ENCODE measurements around the gene XPO1.
"Not testable (repeated sequence)": the region's sequence is repeated elsewhere in the genome, so short reads cannot be mapped to it uniquely, and the experiment has no call there.

XPO1 gene

GRCh38 chr2:61465045-61465444 is 73.1 kb downstream of the XPO1 start:
- no peak for DNase-seq

GRCh38 chr2:61463769-61464475 is 74.2 kb downstream of the XPO1 start:
- no peak for DNase-seq

DNA sequence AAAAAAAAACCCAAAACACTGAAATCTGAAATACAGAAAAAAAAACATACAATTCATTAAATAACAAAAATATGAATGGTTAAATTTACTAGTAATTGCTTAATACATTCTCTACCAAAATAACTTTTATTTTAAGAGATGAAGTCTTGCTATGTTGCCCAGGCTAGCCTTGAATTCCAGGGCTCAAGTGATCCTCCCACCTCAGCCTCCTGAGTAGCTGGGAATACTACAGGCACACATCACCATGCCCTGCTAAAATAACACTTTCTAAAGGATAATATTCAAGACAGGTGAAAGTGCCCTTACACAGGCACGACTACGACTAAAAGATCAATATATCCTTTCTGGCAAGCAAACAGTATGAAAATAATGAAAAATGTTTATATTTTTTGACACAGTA is 76.8 kb downstream of the XPO1 start:
- no peak for DNase-seq

DNA sequence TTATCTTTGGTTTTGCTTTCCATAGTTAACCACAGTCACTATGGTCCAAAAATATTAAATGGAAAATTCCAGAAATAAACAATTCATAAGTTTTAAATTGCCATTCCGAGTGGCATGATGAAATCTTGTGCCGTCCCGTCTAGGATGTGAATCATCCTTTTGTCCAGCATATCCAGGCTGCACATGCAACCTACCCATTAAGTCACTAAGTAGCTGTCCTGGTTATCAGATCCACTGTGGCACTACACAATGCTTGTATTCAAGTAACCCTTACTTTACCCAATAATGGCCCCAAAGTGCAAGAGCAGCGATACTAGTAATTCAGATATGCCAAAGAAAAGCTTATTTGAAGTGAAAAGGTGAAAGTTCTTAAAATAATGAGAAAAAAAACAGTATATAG is 78.0 kb downstream of the XPO1 start:
- no peak for DNase-seq

DNA sequence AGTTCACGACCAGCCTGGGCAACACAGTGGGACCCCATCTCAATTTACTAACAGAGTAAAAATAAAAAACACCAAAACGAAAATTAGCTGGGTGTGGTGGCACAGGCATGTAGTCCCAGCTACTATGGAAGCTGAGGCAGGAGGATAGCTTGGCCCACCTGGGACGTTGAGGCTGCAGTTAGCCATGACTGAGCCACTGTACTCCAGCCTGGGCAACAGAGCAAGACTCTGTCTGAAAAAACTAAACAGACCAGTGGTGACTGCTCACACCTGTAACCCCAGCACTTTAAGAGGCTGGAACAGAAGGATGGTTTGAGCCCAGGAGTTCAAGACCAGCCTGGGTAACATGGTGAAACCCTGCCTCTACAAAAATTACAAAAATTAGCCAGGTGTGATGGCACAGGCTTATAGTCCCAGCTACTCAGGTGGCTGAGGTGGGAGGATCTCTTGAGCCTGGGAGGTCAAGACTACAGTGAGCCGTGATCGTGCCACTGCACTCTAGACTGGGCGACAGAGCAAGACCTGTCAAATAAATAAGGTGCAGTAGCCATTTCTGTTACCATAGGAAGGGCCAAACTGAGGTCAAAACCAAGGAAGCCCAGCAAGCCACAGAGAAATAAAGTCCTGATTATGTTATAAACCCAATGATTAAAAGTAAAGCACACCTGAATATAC is 81.3 kb downstream of the XPO1 start:
- DNase-seq = no peak

- no peak for DNase-seq
Measured at GRCh38 chr2:61456070-61456745, 81.9 kb downstream of the XPO1 start.

DNA sequence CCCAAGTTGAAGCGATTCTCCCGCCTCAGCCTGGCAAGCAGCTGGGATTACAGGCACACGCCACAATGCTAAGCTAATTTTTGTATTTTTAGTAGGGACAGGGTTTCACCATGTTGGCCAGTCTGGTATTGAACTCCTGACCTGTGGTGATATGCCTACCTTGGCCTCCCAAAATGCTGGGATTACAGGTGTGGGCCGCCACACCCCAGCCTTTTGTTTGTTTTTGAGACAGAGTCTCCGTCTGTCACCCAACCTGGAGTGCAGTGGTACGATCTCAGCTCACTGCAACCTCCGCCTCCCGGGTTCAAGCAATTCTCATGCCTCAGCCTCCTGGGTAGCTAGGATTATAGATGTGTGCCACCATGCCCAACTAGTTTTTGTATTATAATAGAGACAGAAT is 83.2 kb downstream of the XPO1 start:
- DNase-seq = not testable (repeated sequence)

DNA sequence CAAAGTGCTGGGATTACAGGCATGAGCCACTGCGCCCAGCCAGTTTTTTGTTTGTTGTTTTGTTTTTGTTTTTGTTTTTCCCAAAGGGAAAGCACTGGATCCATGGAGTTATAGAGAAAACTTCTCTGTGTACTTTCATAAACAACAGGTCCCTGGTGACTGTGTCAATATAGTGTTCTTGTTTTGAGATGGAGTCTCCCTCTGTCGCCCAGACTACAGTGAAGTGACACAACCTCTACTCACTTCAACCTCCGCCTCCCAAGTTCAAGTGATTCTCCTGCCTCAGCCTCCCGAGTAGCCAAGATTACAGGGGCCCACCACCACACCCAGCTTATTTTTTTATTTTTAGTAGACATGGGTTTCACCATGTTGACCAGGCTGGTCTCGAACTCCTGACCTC is 83.8 kb downstream of the XPO1 start:
- DNase-seq = no peak

DNA sequence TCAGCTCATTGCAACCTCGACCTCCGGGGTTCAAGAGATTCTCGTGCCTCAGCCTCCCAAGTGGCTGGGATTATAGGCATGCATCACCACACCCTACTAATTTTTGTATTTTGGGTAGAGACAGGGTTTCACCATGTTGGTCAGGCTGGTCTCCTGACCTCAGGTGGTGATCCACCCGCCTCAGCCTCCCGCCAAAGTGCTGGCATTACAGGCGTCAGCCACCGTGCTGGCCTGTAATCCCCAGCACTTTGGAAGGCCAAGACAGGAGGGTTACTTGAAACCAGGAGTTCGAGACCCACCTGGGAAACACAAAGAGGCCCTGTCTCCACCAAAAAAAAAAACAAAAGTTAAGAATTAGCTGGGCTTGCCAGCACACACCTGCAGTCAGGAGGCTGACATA is 85.8 kb downstream of the XPO1 start:
- DNase-seq = no peak

- no peak for DNase-seq
Measured at GRCh38 chr2:61451178-61451577, 87.0 kb downstream of the XPO1 start.

DNA sequence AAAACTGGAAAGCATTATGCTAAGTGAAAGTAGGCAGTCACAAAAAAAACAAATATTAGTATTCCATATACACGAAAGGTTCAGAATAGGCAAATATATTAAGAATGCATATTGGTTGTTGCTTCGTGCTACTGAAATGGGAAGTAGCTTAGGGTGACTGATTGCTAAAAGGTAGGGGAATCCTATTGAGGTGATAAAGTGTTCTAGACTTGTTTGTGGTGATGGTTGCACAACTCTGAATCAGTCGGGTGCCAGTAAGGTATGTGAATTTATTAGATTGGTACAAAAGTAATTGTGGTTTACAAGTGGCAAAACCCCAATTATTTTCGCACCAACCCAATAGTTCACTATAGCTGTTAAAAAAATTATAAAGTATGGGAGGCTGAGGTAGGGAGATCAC is 88.0 kb downstream of the XPO1 start:
- peak; percentile 6 for DNase-seq

GRCh38 chr2:61448229-61448628 is 89.9 kb downstream of the XPO1 start:
- no peak for DNase-seq

DNA sequence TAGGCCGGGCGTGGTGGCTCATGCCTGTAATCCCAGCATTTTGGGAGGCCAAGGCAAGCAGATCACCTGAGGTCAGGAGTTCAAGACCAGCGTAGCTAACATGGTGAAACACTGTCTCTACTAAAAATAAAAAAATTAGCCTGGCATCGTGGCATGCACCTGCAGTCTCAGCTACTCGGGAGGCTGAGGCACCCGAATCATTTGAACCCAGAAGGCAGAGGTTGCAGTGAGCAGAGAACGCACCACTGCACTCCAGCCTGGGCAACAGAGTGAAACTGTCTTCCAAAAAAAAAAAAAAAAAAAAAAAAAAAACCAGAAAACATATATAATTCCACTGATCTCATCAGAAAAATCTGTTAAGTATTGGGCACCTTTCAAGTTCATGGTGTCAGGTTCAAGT is 91.2 kb downstream of the XPO1 start:
- DNase-seq = not testable (repeated sequence)

DNA sequence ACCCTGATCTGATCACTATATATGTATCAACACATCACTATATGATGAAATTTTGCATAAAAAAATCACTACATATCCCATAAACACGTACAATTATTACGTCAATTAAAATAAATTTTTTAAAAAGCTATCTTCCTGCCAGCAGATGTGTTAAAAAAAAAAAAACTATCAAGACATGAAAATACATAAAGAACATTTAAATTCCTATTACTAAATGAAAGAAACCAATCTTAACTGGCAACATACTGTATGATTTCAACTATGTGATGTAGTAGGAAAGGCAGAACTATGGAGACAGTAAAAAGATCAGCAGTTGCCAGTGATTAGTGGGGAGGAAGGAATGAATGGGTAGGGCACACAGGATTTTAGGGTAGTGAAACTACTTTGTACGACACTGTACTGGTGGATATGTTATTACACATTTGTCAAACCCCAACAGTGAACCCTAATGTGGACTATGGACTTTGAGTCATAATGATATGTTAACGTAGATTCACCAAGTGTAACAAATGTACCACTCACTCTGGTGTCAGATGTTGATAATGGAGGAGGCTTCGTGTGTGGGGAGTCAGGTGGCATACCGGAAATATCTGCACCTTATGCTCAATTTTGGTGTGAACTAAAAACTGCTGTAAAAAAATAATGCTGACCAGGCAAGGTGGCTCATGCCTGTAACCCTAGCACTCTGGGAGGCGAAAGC is 94.7 kb downstream of the XPO1 start:
- DNase-seq = no peak

GRCh38 chr2:61439241-61440002 is 98.7 kb downstream of the XPO1 start:
- DNase-seq = no peak

- DNase-seq = no peak
Measured at GRCh38 chr2:61438670-61439069, 99.5 kb downstream of the XPO1 start.

- no peak for DNase-seq
Measured at GRCh38 chr2:61437170-61437569, 101.0 kb downstream of the XPO1 start.

DNA sequence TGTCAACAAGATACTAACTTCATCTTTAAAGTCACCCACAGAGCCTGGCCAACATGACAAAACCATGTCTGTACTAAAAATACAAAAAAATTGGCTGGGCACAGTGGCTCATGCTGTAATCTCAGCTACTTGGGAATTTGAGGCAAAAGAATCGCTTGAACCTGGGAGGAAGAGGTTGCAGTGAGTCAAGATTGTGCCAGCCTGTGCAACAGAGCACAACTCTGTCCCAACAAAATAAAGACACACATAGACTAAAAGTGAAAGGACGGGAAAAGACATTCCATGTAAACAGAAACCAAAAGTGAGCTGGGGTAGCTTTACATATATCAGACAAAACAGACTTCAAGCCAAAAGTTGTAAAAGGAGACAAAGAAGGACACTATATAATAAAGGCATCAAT is 102.1 kb downstream of the XPO1 start:
- no peak for DNase-seq

- no peak for DNase-seq
Measured at GRCh38 chr2:61435291-61435690, 102.9 kb downstream of the XPO1 start.

- DNase-seq = peak; percentile 83
Measured at GRCh38 chr2:61434314-61434713, 103.8 kb downstream of the XPO1 start.

GRCh38 chr2:61433606-61434005 is 104.5 kb downstream of the XPO1 start:
- DNase-seq = no peak

- no peak for DNase-seq
Measured at GRCh38 chr2:61432990-61433389, 105.2 kb downstream of the XPO1 start.

DNA sequence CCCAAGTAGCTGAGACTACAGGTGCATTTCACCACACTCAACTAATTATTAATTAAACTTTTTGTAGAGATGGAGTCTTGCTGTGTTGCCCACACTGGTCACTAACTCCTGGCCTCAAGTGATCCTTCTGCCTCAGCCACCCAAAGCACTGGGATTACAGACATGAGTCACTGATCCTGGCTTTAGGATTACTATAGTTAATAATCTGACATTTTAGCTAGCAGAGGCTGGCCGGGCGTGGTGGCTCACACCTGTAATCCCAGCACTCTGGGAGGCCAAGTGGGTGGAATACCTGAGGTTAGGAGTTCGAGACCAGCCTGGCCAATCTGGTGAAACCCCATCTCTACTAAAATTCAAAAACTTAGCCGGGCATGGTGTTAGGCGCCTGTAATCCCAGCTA is 106.8 kb downstream of the XPO1 start:
- DNase-seq = no peak
